Erythroblast (primary cell): ENCODE data around the gene TMEM60.
"Not testable (repeated sequence)": the region's sequence is repeated elsewhere in the genome, so short reads cannot be mapped to it uniquely, and the experiment has no call there.

ENCODE experiments used
- GATA1 ChIP-seq: IDR thresholded peaks from 2 replicates; pipeline ENCODE4 v1.6.1; 2011; ENCODE audit warnings: low read depth, mild to moderate bottlenecking, control low read depth, low read length, moderate library complexity
- POLR2A ChIP-seq: IDR thresholded peaks from 2 replicates; pipeline ENCODE4 v1.6.1; 2011; ENCODE audit warnings: mild to moderate bottlenecking, low read length

DNA sequence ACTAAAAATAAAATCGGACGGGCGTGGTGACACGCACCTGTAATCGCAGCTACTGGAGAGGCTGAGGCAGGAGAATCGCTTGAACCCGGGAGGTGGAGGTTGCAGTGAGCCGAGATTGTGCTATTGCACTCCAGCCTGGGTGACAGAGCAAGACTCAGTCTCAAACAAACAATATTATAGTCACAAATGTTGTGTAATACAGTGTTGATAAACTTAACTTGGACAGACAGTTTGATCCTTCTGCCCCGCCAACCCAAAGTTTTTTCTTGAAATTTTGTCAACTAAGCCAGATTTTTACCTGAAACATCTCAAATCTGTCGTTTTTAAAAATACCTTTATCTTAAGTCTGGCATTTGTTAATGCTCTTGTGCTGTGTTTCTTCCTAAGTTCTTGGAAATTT, 13.8 kb downstream of the TMEM60 start:
- not testable (repeated sequence) for TF ChIP-seq POLR2A, GATA1
